Activated CD4-positive, alpha-beta T cell treated with anti-CD3 and anti-CD28 coated beads, Interleukin-2, amount 10 ng/mL, durations not matched to agents 24 days and 14 days (primary cell): ENCODE measurements around the gene TMEM209. TPM values are rescaled to one million over a fixed set of nuclear protein-coding genes. Genes with fewer than 3 reads are reported as not detected.
"Not testable (repeated sequence)": the region's sequence is repeated elsewhere in the genome, so short reads cannot be mapped to it uniquely, and the experiment has no call there.

Experiments
- DNase-seq: peaks from one replicate; pipeline ENCODE4 v3.0.0; 2022
- H3K27ac Mint-ChIP-seq: one replicate; pipeline ENCODE4 v1.8.0; 2022; ENCODE audit warnings: mild to moderate bottlenecking, mixed read lengths
- H3K27me3 Mint-ChIP-seq: one replicate; pipeline ENCODE4 v1.8.0; 2022; ENCODE audit warnings: mixed read lengths
- H3K36me3 Mint-ChIP-seq: one replicate; pipeline ENCODE4 v1.8.0; 2022; ENCODE audit warnings: low read depth, mild to moderate bottlenecking, mixed read lengths
- H3K4me1 Mint-ChIP-seq: one replicate; pipeline ENCODE4 v1.8.0; 2021; ENCODE audit warnings: mixed read lengths
- H3K4me3 Mint-ChIP-seq: one replicate; pipeline ENCODE4 v1.8.0; 2022; ENCODE audit warnings: mild to moderate bottlenecking, moderate library complexity, mixed read lengths
- H3K9me3 Mint-ChIP-seq: one replicate; pipeline ENCODE4 v1.8.0; 2021; ENCODE audit warnings: mixed read lengths
- intact Hi-C: fragments of 100-400 bp; cut with micrococcal nuclease; formaldehyde crosslinking; loops from one replicate; pipeline ENCODE4 v1.15.1; 2023
- total RNA-seq: library from RNA; stranded (reverse); gene quantifications from 2 replicates; pipeline ENCODE4 v1.2.3, GENCODE V29; 2022

TMEM209 gene
- total RNA-seq, 1 donor from 2014 or later = 52.9 TPM

GRCh38 chr7:130127821-130128317, 77.3 kb downstream of the TMEM209 start:
- Mint-ChIP-seq H3K27ac (no peak overlapping the region), H3K4me3 (no peak overlapping the region), H3K27me3 (no peaks in the 10 kb centered on the region), H3K9me3 (no peaks in the 10 kb centered on the region), H3K4me1 (no peaks in the 10 kb centered on the region), H3K36me3 (peaks cover 47% of the 10 kb centered on the region)
- no peak for DNase-seq
- intact Hi-C loops = no loop called here

GRCh38 chr7:130127404-130127803, 77.8 kb downstream of the TMEM209 start:
- H3K27me3 Mint-ChIP-seq = no peaks in the 10 kb centered on the region

GRCh38 chr7:130126840-130127239, 78.4 kb downstream of the TMEM209 start:
- H3K4me3 Mint-ChIP-seq, H3K27me3 Mint-ChIP-seq, H3K27ac Mint-ChIP-seq, H3K9me3 Mint-ChIP-seq, DNase-seq, H3K4me1 Mint-ChIP-seq, intact Hi-C loops: not testable (repeated sequence)
- peaks cover 58% of the 10 kb centered on the region for H3K36me3 Mint-ChIP-seq

More at GRCh38 chr7:130127404-130127803, 77.8 kb downstream of the TMEM209 start:
- no peak overlapping the region for H3K4me3 Mint-ChIP-seq
- H3K9me3 Mint-ChIP-seq = no peaks in the 10 kb centered on the region
- intact Hi-C loops = no loop called here
- H3K27ac Mint-ChIP-seq = no peak overlapping the region
- peaks cover 52% of the 10 kb centered on the region for H3K36me3 Mint-ChIP-seq
- DNase-seq = no peak
- no peaks in the 10 kb centered on the region for H3K4me1 Mint-ChIP-seq

GRCh38 chr7:130124711-130125110, 80.5 kb downstream of the TMEM209 start:
- intact Hi-C loops = loop anchor here (5.0 kb wide), 1 partner anchor 42 kb away; no protein-coding TSS in a partner anchor
- Mint-ChIP-seq H3K36me3 (peaks cover 54% of the 10 kb centered on the region), H3K27ac (no peak overlapping the region), H3K9me3 (no peaks in the 10 kb centered on the region), H3K4me1 (peaks cover 6% of the 10 kb centered on the region), H3K4me3 (no peak overlapping the region), H3K27me3 (no peaks in the 10 kb centered on the region)
- no peak for DNase-seq

GRCh38 chr7:130123501-130123900, 81.7 kb downstream of the TMEM209 start:
- peaks cover 50% of the 10 kb centered on the region for H3K36me3 Mint-ChIP-seq
- H3K4me1 Mint-ChIP-seq = peaks cover 6% of the 10 kb centered on the region
- H3K27me3 Mint-ChIP-seq = no peaks in the 10 kb centered on the region
- intact Hi-C loops = loop anchor here (5.0 kb wide), 1 partner anchor 41 kb away; no protein-coding TSS in a partner anchor
- no peaks in the 10 kb centered on the region for H3K9me3 Mint-ChIP-seq
- H3K4me3 Mint-ChIP-seq = no peak overlapping the region
- no peak overlapping the region for H3K27ac Mint-ChIP-seq
- DNase-seq = no peak

- peaks cover 41% of the 10 kb centered on the region for H3K36me3 Mint-ChIP-seq
Measured at GRCh38 chr7:130118801-130119200, 86.4 kb downstream of the TMEM209 start.

GRCh38 chr7:130118294-130118693, 86.9 kb downstream of the TMEM209 start:
- intact Hi-C loops = no loop called here
- H3K4me3 Mint-ChIP-seq = no peak overlapping the region
- H3K27ac Mint-ChIP-seq = no peak overlapping the region
- peaks cover 12% of the 10 kb centered on the region for H3K4me1 Mint-ChIP-seq
- DNase-seq = no peak
- no peaks in the 10 kb centered on the region for H3K9me3 Mint-ChIP-seq
- H3K27me3 Mint-ChIP-seq = no peaks in the 10 kb centered on the region
- H3K36me3 Mint-ChIP-seq = peaks cover 36% of the 10 kb centered on the region

More at GRCh38 chr7:130118801-130119200, 86.4 kb downstream of the TMEM209 start:
- peaks cover 12% of the 10 kb centered on the region for H3K4me1 Mint-ChIP-seq
- H3K9me3 Mint-ChIP-seq = no peaks in the 10 kb centered on the region
- H3K27ac Mint-ChIP-seq = no peak overlapping the region
- no peak for DNase-seq
- intact Hi-C loops = no loop called here
- H3K27me3 Mint-ChIP-seq = no peaks in the 10 kb centered on the region
- H3K4me3 Mint-ChIP-seq = no peak overlapping the region

- Mint-ChIP-seq H3K27me3 (no peaks in the 10 kb centered on the region), H3K36me3 (peaks cover 13% of the 10 kb centered on the region), H3K9me3 (no peaks in the 10 kb centered on the region), H3K4me3 (no peak overlapping the region), H3K4me1 (peaks cover 5% of the 10 kb centered on the region), H3K27ac (no peak overlapping the region)
- intact Hi-C loops = no loop called here
- no peak for DNase-seq
Measured at GRCh38 chr7:130114776-130115175, 90.4 kb downstream of the TMEM209 start.

Other genes with a start within 250 kb of the TMEM209 start
- gene ZC3HC1, start 154.0 kb downstream of the TMEM209 start, total RNA-seq = 25.0 and 26.0 TPM in 2 replicates
- gene KLHDC10, start 134.9 kb downstream of the TMEM209 start, total RNA-seq = 14.4 and 16.8 TPM in 2 replicates
- gene SSMEM1, start 2.5 kb upstream of the TMEM209 start, total RNA-seq = not detected in 2 replicates
- gene CPA2, start 61.5 kb upstream of the TMEM209 start, total RNA-seq = 0.14 TPM in 2 replicates
- gene CPA4, start 87.8 kb upstream of the TMEM209 start, total RNA-seq = not detected in 2 replicates
- gene CPA5, start 139.4 kb upstream of the TMEM209 start, total RNA-seq = 0.47 and 0.93 TPM in 2 replicates
- gene CPA1, start 175.1 kb upstream of the TMEM209 start, total RNA-seq = not detected in 2 replicates
- 14.3 and 16.7 TPM in 2 replicates for gene CEP41, start 235.6 kb upstream of the TMEM209 start, total RNA-seq